Sigmoid colon (tissue), 7 donors: ENCODE measurements around the gene SIN3B. TPM values are rescaled to one million over a fixed set of nuclear protein-coding genes. Genes with fewer than 3 reads are reported as not detected.
A peak's percentile ranks its signal among the peaks of the same experiment; 100 is the strongest.

Experiments used
- DNase-seq: peaks from one replicate; pipeline ENCODE4 v3.0.0-alpha.2; 2019
- H3K27ac ChIP-seq, 4 donors: fragments of 200-600 bp; sonication (generic); one replicate each; pipeline ENCODE4 v1.5.1; 2016 to 2019; ENCODE audit warnings: mild to moderate bottlenecking in 1 of 4
- H3K27me3 ChIP-seq, 3 donors: fragments of 200-600 bp; sonication (generic); one replicate each; pipeline ENCODE4 v1.5.1; 2019; ENCODE audit warnings: mild to moderate bottlenecking in 1 of 3
- H3K36me3 ChIP-seq, 4 donors: fragments of 200-600 bp; sonication (generic); one replicate each; pipeline ENCODE4 v1.5.1; 2016 to 2019
- H3K4me1 ChIP-seq, 4 donors: fragments of 200-600 bp; sonication (generic); one replicate each; pipeline ENCODE4 v1.5.1; 2017 to 2019
- H3K4me3 ChIP-seq, 4 donors: fragments of 200-600 bp; sonication (generic); one replicate each; pipeline ENCODE4 v1.5.1; 2017 to 2019; ENCODE audit warnings: mild to moderate bottlenecking in 2 of 4, moderate library complexity in 1 of 4
- H3K9me3 ChIP-seq, 4 donors: fragments of 200-600 bp in 3 of 4; sonication (generic) in 3 of 4; one replicate each; pipeline versions ENCODE4 v1.5.1 to v1.6.1; 2013 to 2019
- EP300 ChIP-seq, 4 donors: sonication (generic); formaldehyde crosslinking; IDR thresholded peaks; one replicate each; pipeline ENCODE4 v1.6.1; 2017; ENCODE audit warnings: antibody characterized with exemption in 4 of 4
- POLR2A ChIP-seq, 2 donors: fragments of 450-650 bp; IDR thresholded peaks; one replicate each; pipeline ENCODE4 v1.6.1; 2016; ENCODE audit warnings: antibody characterized with exemption in 2 of 2, mild to moderate bottlenecking in 2 of 2, moderate library complexity in 2 of 2
- POLR2AphosphoS5 ChIP-seq, 4 donors: sonication (generic); formaldehyde crosslinking; IDR thresholded peaks; one replicate each; pipeline ENCODE4 v1.6.1; 2017; ENCODE audit warnings: antibody characterized with exemption in 4 of 4
- WGBS, 2 donors: extraction: QIAGEN DNeasy Blood & Tissue Kit; methylation state at CpG; one replicate each; pipeline ENCODE4 v1.1.7; 2013; 5-methylcytosine and 5-hydroxymethylcytosine counted together
- intact Hi-C: fragments of 100-400 bp; cut with DNase I; formaldehyde crosslinking; loops from one replicate; pipeline ENCODE4 v1.15.1; 2023
- polyA plus RNA-seq, 3 donors: library from polyadenylated mRNA; stranded (reverse); fragments of 200-250 nt; gene quantifications; one replicate each; pipeline ENCODE4 v1.2.3, GENCODE V29; 2013
- total RNA-seq, 4 donors: library from RNA; depleted of rRNA; stranded (reverse); fragments of >200 nt; gene quantifications; one replicate each; pipeline ENCODE4 v1.1.0, GENCODE V29; 2016
- TF ChIP-seq, protein P1 (sequence below), 4 experiments: fragments of 450-650 bp in 3 of 4; fragments of 200-600 bp in 1 of 4; IDR thresholded peaks; one replicate each; pipeline ENCODE4 v1.5.1; 2016 to 2019; ENCODE audit warnings: antibody characterized with exemption in 4 of 4, mild to moderate bottlenecking in 3 of 4, moderate library complexity in 2 of 4
- donor health status: healthy with polysubstance abuse.
- donor health status: Bipolar disorder and iron deficiency.
- donor health status: healthy.

Gene SIN3B
- total and polyA plus RNA-seq, 7 donors, result 5.1 to 67.3 (median 24.7) TPM

DNA sequence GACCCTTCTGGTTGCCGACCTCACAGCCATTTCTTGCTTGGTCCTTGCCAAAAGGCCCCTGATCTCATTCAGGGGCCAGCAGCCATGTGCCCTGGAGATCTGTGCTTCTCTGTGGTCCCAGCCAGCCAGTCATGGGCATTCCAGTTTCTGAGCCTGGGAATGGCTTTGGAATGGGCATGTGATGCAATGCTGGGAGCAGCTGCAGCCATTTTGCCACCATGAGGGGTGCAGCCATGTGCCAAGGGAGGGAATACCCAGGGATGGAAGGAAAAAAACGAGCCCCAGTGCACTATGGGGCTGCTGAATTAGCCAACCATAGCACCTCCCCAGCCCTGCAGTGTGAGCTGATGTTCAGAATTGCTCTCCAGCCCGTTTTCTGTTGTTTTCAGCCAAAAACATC lies 85.9 kb downstream of the SIN3B start:
- intact Hi-C loops, result no loop called here
- 55 to 67% methylated on average over 3 of the region's 3 CpGs for WGBS, 2 donors
- Histone ChIP-seq H3K9me3 (peaks cover 9 to 19% (median 16%) of the 10 kb centered on the region in 4 donors), H3K4me3 (no peak overlapping the region), H3K4me1 (no peaks in the 10 kb centered on the region), H3K27me3 (no peaks in the 10 kb centered on the region), H3K36me3 (no peaks in the 10 kb centered on the region), H3K27ac (no peak overlapping the region)
- TF ChIP-seq POLR2A (IDR thresholded peaks at IDR 0.05) (no peak), EP300 (IDR thresholded peaks at IDR 0.05) (no peak), POLR2AphosphoS5 (IDR thresholded peaks at IDR 0.05) (no peak)
- TF ChIP-seq, protein P1, sequence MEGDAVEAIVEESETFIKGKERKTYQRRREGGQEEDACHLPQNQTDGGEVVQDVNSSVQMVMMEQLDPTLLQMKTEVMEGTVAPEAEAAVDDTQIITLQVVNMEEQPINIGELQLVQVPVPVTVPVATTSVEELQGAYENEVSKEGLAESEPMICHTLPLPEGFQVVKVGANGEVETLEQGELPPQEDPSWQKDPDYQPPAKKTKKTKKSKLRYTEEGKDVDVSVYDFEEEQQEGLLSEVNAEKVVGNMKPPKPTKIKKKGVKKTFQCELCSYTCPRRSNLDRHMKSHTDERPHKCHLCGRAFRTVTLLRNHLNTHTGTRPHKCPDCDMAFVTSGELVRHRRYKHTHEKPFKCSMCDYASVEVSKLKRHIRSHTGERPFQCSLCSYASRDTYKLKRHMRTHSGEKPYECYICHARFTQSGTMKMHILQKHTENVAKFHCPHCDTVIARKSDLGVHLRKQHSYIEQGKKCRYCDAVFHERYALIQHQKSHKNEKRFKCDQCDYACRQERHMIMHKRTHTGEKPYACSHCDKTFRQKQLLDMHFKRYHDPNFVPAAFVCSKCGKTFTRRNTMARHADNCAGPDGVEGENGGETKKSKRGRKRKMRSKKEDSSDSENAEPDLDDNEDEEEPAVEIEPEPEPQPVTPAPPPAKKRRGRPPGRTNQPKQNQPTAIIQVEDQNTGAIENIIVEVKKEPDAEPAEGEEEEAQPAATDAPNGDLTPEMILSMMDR (IDR thresholded peaks at IDR 0.05), result no peak
- peak; percentile 27 for DNase-seq

- Histone ChIP-seq H3K36me3 (no peaks in the 10 kb centered on the region), H3K4me3 (no peak overlapping the region), H3K9me3 (peaks cover 9 to 19% (median 16%) of the 10 kb centered on the region in 4 donors)
Observed at GRCh38 chr19:16915734-16916133, 86.5 kb downstream of the SIN3B start.

GRCh38 chr19:16917401-16917800 lies 88.2 kb downstream of the SIN3B start:
- TF ChIP-seq, protein P1 (IDR thresholded peaks at IDR 0.05), result no peak
- TF ChIP-seq EP300 (IDR thresholded peaks at IDR 0.05), result no peak
- no peak for TF ChIP-seq POLR2A (IDR thresholded peaks at IDR 0.05)
- no peak for TF ChIP-seq POLR2AphosphoS5 (IDR thresholded peaks at IDR 0.05)
- Histone ChIP-seq H3K27ac (no peak overlapping the region), H3K4me3 (no peak overlapping the region), H3K9me3 (peaks cover 9 to 13% (median 11%) of the 10 kb centered on the region in 4 donors), H3K4me1 (no peaks in the 10 kb centered on the region), H3K27me3 (no peaks in the 10 kb centered on the region), H3K36me3 (no peaks in the 10 kb centered on the region)
- 77 to 82% methylated on average over 7 of the region's 7 CpGs for WGBS, 2 donors
- intact Hi-C loops, result no loop called here
- DNase-seq, result no peak

More at GRCh38 chr19:16915734-16916133, 86.5 kb downstream of the SIN3B start:
- H3K27me3 ChIP-seq, result no peaks in the 10 kb centered on the region
- TF ChIP-seq, protein P1 (IDR thresholded peaks at IDR 0.05), result no peak
- TF ChIP-seq POLR2A (IDR thresholded peaks at IDR 0.05), result no peak
- TF ChIP-seq EP300 (IDR thresholded peaks at IDR 0.05), result no peak
- no peak for TF ChIP-seq POLR2AphosphoS5 (IDR thresholded peaks at IDR 0.05)
- no peak overlapping the region for H3K27ac ChIP-seq
- H3K4me1 ChIP-seq, result no peaks in the 10 kb centered on the region
- WGBS, 2 donors, result 59 to 60% methylated on average over 3 of the region's 3 CpGs
- peak; percentile 3 for DNase-seq
- intact Hi-C loops, result no loop called here

DNA sequence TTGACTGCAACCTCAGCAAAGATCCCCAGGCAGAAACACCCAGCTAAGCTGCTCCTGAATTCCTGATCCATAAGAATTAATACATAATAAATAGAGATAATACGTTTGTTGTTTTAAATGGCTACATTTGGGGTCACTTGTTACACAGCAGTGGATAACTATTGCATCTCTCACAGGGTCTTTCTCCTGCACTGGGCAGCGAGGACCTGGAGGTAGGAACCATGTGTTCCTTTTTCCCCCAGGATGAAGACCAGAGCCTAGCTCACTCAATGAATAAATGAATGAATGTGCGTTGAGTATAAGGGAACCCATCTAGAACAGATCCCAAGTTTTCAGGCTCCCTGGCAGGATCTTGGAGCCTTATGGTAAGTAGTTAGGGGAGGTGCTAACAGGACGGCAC lies 90.3 kb downstream of the SIN3B start:
- intact Hi-C loops, result no loop called here
- Histone ChIP-seq H3K9me3 (peaks cover 0 to 7% (median 4%) of the 10 kb centered on the region in 4 donors), H3K4me1 (no peaks in the 10 kb centered on the region), H3K27me3 (no peaks in the 10 kb centered on the region), H3K27ac (no peak overlapping the region), H3K4me3 (no peak overlapping the region), H3K36me3 (no peaks in the 10 kb centered on the region)
- DNase-seq, result no peak
- 73 to 79% methylated on average over 4 of the region's 4 CpGs for WGBS, 2 donors
- TF ChIP-seq, protein P1 (IDR thresholded peaks at IDR 0.05), result no peak
- TF ChIP-seq POLR2A (IDR thresholded peaks at IDR 0.05), result no peak
